NB4 (cell line): ENCODE data around the gene GEMIN5.

Source experiments
- POLR2A ChIP-seq: IDR thresholded peaks from 2 replicates; pipeline ENCODE4 v1.6.1; 2011; ENCODE audit warnings: mild to moderate bottlenecking; ENCODE audit not compliant: insufficient read length; ENCODE audit errors: extremely low read depth
- TF ChIP-seq, protein P1 (sequence below): IDR thresholded peaks from one replicate; pipeline ENCODE4 v1.5.1; 2012; ENCODE audit warnings: low read depth, low read length

DNA sequence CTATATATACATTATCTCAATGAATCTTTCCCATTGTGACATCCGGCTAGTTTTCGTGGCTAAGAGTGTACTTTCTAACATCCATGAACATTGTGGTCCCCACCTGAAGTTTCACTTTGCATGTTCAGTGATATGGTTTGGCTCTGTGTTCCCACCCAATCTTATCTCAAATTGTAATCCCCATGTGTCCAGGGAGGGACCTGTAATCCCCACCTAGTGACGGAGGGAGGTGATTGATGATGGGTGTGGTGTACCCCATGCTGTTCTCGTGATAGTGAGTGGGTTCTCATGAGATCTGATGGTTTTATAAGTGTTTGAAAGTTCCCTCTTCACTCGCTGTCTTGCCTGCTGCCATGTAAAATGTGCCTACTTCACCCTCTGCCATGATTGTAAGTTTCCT, 30.9 kb upstream of the GEMIN5 start:
- TF ChIP-seq, protein P1, sequence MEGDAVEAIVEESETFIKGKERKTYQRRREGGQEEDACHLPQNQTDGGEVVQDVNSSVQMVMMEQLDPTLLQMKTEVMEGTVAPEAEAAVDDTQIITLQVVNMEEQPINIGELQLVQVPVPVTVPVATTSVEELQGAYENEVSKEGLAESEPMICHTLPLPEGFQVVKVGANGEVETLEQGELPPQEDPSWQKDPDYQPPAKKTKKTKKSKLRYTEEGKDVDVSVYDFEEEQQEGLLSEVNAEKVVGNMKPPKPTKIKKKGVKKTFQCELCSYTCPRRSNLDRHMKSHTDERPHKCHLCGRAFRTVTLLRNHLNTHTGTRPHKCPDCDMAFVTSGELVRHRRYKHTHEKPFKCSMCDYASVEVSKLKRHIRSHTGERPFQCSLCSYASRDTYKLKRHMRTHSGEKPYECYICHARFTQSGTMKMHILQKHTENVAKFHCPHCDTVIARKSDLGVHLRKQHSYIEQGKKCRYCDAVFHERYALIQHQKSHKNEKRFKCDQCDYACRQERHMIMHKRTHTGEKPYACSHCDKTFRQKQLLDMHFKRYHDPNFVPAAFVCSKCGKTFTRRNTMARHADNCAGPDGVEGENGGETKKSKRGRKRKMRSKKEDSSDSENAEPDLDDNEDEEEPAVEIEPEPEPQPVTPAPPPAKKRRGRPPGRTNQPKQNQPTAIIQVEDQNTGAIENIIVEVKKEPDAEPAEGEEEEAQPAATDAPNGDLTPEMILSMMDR, result no peak
- no peak for TF ChIP-seq POLR2A
